Tracheal epithelial cell (primary cell): ENCODE measurements around the gene EIF1AD. TPM values are rescaled to one million over a fixed set of nuclear protein-coding genes. Genes with fewer than 3 reads are reported as not detected.

ENCODE experiments used
- total RNA-seq: library from RNA; depleted of rRNA; stranded (reverse); fragments of >200 nt; gene quantifications from 2 replicates; pipeline ENCODE4 v1.2.1, GENCODE V29; 2014

The EIF1AD gene
- 22.4 and 41.4 TPM in 2 replicates for total RNA-seq

GRCh38 chr11:66001942-66002647 lies at the start of gene EIF1AD, which contains the start of gene BANF1:
TSS of gene EIF1AD (minus strand) at chr11:66002157. CDS start at chr11:66000389, 1,768 bp downstream.
TSS of gene BANF1 (plus strand) at chr11:66002503. CDS start at chr11:66003251, 748 bp downstream.

DNA sequence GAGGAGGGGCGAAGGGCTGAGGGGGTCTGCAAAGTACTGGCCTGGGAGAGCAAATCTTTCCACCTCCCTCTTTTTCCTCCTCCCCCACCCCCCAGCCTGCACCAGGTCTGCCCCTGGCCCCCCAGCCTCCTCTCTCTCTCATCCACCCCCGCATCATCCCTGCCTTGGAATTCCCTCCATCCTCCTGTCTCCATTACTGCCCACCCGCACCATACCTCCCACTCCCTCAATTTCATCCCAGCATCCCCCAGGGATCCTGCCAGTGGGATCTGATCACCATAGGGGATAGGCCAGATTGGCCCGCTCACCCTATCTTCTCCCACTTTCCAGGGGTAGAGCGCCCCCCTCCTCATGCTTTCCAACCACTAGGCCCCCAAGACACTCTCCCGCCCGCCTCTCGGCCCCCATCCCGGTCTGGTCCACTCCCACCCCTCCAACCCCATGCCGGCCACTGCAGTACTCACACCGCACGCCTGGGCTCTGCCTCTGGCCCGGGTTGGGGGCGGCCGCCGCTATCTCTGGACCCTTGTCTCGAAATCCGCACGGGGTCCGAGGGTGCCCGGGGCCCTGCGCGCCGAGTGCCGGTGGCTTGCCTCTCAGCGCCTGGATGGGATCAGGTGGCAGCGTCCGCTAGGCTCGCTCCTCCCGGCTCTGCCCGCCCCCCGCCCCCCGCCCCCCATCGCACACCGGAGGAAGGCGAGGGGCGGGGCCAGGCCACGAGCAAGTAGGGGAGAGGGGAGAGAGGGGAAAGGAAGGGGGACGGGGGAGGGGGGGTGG lies 46.8 kb upstream of the EIF1AD start, which contains the start of gene GAL3ST3:
TSS of gene GAL3ST3 (minus strand) at position 615 of the 777 bp plus-strand sequence. CDS start 3,746 bp downstream, outside the sequence.

DNA sequence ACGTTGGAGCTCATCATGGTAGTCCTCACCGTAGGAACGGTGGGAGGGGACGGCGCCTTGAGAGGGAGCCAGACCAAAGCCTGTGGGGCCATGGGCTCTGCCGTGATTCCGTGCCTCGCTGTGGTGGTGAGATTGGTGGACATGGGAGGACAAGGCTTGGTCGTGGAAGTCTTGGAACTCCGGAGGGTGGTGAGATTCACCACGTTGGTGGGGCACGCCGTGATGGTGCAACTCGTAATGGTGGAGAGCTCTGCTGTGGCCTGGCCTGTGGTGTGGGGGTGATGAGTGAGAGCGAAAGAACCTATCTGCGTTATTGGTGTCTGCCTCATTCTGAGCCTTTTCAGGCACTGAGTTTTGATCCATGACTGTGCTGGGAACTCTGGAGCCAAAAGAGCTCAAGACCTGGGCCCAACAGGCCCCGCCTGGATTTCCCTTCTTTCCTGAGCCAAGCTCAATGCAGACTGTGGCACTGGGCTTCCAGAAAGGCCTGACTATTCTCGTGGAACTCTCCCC lies 24.1 kb upstream of the EIF1AD start, which contains the start of gene CATSPER1:
TSS of gene CATSPER1 (minus strand) at position 463 of the 513 bp plus-strand sequence. CDS start at position 363, 100 bp downstream.

GRCh38 chr11:66011785-66012303 lies 9.9 kb upstream of the EIF1AD start, which contains the start of gene CST6:
TSS of gene CST6 (plus strand) at chr11:66012008. CDS start at chr11:66012045, 37 bp downstream.

DNA sequence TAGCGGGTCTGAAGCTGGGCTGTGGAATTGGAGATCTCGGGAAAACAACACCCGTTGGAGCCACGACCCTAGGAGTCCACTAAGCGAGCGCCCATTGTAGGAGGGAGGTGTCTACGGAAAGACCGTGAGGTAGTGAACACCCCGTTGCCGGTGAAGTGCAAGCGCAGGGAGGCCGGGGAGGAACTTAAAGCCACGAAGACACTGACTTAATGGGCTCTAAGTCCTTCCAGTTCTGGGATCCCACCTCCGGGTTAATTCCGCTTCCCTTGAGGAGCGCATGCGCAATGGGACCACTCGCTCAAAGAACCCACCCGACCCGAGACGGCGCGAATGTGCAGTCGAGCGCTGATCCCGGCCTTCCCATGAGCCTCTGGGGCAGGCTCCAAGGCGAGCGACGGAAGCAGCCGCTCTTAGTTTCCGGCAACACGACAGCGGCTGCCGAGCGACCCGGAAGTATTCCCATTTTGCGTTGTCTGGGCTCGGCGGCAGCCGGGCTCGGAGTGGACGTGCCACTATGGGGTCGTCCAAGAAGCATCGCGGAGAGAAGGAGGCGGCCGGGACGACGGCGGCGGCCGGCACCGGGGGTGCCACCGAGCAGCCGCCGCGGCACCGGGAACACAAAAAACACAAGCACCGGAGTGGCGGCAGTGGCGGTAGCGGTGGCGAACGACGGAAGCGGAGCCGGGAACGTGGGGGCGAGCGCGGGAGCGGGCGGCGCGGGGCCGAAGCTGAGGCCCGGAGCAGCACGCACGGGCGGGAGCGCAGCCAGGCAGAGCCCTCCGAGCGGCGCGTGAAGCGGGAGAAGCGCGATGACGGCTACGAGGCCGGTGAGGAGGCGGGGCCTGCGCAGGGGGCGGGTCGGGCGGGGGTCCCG lies 40.5 kb downstream of the EIF1AD start, which contains the start of gene SART1:
TSS of gene SART1 (plus strand) at position 468 of the 874 bp plus-strand sequence. CDS start at position 515, 47 bp downstream.

Other genes starting within 250 kb of the EIF1AD start
- 11.7 and 23.4 TPM in 2 replicates for gene AP5B1, start 221.2 kb downstream of the EIF1AD start, total RNA-seq
- gene OVOL1, start 215.1 kb downstream of the EIF1AD start, total RNA-seq, result 8.1 and 61.7 TPM in 2 replicates
- gene SNX32, start 168.2 kb downstream of the EIF1AD start, total RNA-seq, result 0.24 and 0.43 TPM in 2 replicates
- gene CFL1, start 144.0 kb downstream of the EIF1AD start, total RNA-seq, result 598 and 942 TPM in 2 replicates
- 49.4 and 60.2 TPM in 2 replicates for gene MUS81, start 141.7 kb downstream of the EIF1AD start, total RNA-seq
- 5.3 and 10.4 TPM in 2 replicates for gene EFEMP2, start 129.4 kb downstream of the EIF1AD start, total RNA-seq
- gene CTSW, start 122.3 kb downstream of the EIF1AD start, total RNA-seq, result not detected in 2 replicates
- gene FIBP, start 113.7 kb downstream of the EIF1AD start, total RNA-seq, result 159 and 174 TPM in 2 replicates
- gene CCDC85B, start 111.5 kb downstream of the EIF1AD start, total RNA-seq, result 40.7 and 53.5 TPM in 2 replicates
- 7.0 and 33.3 TPM in 2 replicates for gene FOSL1, start 101.8 kb downstream of the EIF1AD start, total RNA-seq
- 6.8 and 18.6 TPM in 2 replicates for gene C11orf68, start 83.1 kb downstream of the EIF1AD start, total RNA-seq
- 107 and 153 TPM in 2 replicates for gene DRAP1, start 82.7 kb downstream of the EIF1AD start, total RNA-seq
- not detected in 2 replicates for gene TSGA10IP, start 56.7 kb downstream of the EIF1AD start, total RNA-seq
- gene SART1, start 40.4 kb downstream of the EIF1AD start, total RNA-seq, result 18.8 and 22.7 TPM in 2 replicates
- gene BANF1, start 346 bp upstream of the EIF1AD start, total RNA-seq, result 7.7 and 10.8 TPM in 2 replicates
- gene CST6, start 9.9 kb upstream of the EIF1AD start, total RNA-seq, result 2.3 and 33.7 TPM in 2 replicates
- gene CATSPER1, start 24.3 kb upstream of the EIF1AD start, total RNA-seq, result under 0.01 TPM in 1 of 2 replicates, not detected in the other
- gene GAL3ST3, start 47.0 kb upstream of the EIF1AD start, total RNA-seq, result 0.48 TPM in 1 of 2 replicates, not detected in the other
- gene SF3B2, start 50.2 kb upstream of the EIF1AD start, total RNA-seq, result 121 and 139 TPM in 2 replicates
- 12.1 and 21.2 TPM in 2 replicates for gene PACS1, start 68.1 kb upstream of the EIF1AD start, total RNA-seq